H1 (cell line): ENCODE results near the gene MYCBPAP. TPM values are rescaled to one million over a fixed set of nuclear protein-coding genes. Genes with fewer than 3 reads are reported as not detected.

Source experiments
- CTCF ChIA-PET: fragments of 300-600 bp; sonication (Branson Sonifier 250); formaldehyde crosslinking; loops from one replicate; lab custom pipeline; 2021; ENCODE audit not compliant: partially characterized antibody; lab: Charles Lee
- POLR2A ChIA-PET: fragments of 300-600 bp; sonication (Branson Sonifier 250); formaldehyde crosslinking; loops from one replicate; lab custom pipeline; 2021; ENCODE audit warnings: inconsistent platforms; ENCODE audit not compliant: partially characterized antibody; lab: Charles Lee
- DNase-seq, 2 experiments: peaks; one replicate each; pipeline versions ENCODE4 v3.0.0 to v3.0.0-alpha.2; 2010 to 2022; ENCODE audit warnings: low spot score in 2 of 2, low read depth in 1 of 2, mixed read lengths in 1 of 2
- FAIRE-seq: peaks from 2 replicates; lab custom pipeline; 2011; peaks lifted over from hg19 to GRCh38; lab: Jason Lieb, UNC
- H2AFZ ChIP-seq: 2 replicates; pipeline ENCODE4 v1.8.1; 2012; ENCODE audit warnings: low read length, inconsistent platforms
- H2AK5ac ChIP-seq: 2 replicates; pipeline ENCODE4 v1.6.1; 2013; ENCODE audit warnings: low read depth, low read length
- H2BK120ac ChIP-seq: replicated peaks from 2 replicates; pipeline ENCODE3; 2013; ENCODE audit warnings: low read depth, low read length, inconsistent platforms
- H2BK12ac ChIP-seq: 2 replicates; pipeline ENCODE4 v1.6.1; 2013; ENCODE audit warnings: low read depth, low read length
- H2BK15ac ChIP-seq: 2 replicates; pipeline ENCODE4 v1.6.1; 2013; ENCODE audit warnings: low read length
- H2BK20ac ChIP-seq: 2 replicates; pipeline ENCODE4 v1.6.1; 2013; ENCODE audit warnings: low read length
- H2BK5ac ChIP-seq: 2 replicates; pipeline ENCODE4 v1.6.1; 2013; ENCODE audit warnings: low read depth, low read length
- H3K14ac ChIP-seq: 2 replicates; pipeline ENCODE4 v1.6.1; 2013; ENCODE audit warnings: inconsistent platforms; ENCODE audit not compliant: insufficient read length
- H3K18ac ChIP-seq: 2 replicates; pipeline ENCODE4 v1.6.1; 2013; ENCODE audit warnings: low read length; ENCODE audit errors: extremely low read depth
- H3K23ac ChIP-seq: 2 replicates; pipeline ENCODE4 v1.6.1; 2013; ENCODE audit warnings: inconsistent platforms; ENCODE audit not compliant: insufficient read length
- H3K23me2 ChIP-seq: 2 replicates; pipeline ENCODE4 v1.6.1; 2013; ENCODE audit warnings: low read depth, low read length
- H3K27ac ChIP-seq: 2 replicates; pipeline ENCODE4 v1.6.1; 2011; ENCODE audit warnings: low read depth, low read length, inconsistent platforms
- H3K27me3 ChIP-seq, 4 experiments: replicated peaks in 1 of 4; 1 replicate in 1 of 4; 2 replicates in 3 of 4; pipeline versions ENCODE4 v1.6.1 to v1.8.1; 2011 to 2013; ENCODE audit warnings: low read length in 3 of 4, mild to moderate bottlenecking in 3 of 4, inconsistent platforms in 2 of 4, mixed read lengths in 2 of 4, moderate library complexity in 1 of 4; ENCODE audit not compliant: control insufficient read depth in 3 of 4, insufficient read depth in 3 of 4; ENCODE audit errors: extremely low read depth in 1 of 4
- H3K36me3 ChIP-seq, 4 experiments: 2 replicates each; pipeline versions ENCODE4 v1.6.1 to v1.8.1; 2011 to 2013; ENCODE audit warnings: mild to moderate bottlenecking in 4 of 4, low read length in 3 of 4, moderate library complexity in 2 of 4, control low read depth in 1 of 4, inconsistent platforms in 1 of 4; ENCODE audit not compliant: insufficient read depth in 4 of 4, control insufficient read depth in 2 of 4
- H3K4ac ChIP-seq: replicated peaks from 2 replicates; pipeline ENCODE3; 2013; ENCODE audit warnings: low read length, low read depth, mixed read lengths, inconsistent platforms; ENCODE audit not compliant: insufficient read length
- H3K4me1 ChIP-seq, 4 experiments: replicated peaks in 1 of 4; 1 replicate in 1 of 4; 2 replicates in 3 of 4; pipeline versions ENCODE4 v1.6.1 to v1.8.1; 2011 to 2013; ENCODE audit warnings: low read length in 3 of 4, inconsistent platforms in 2 of 4, mixed read lengths in 1 of 4; ENCODE audit not compliant: insufficient read depth in 4 of 4, control insufficient read depth in 3 of 4
- H3K4me2 ChIP-seq, 2 experiments: 2 replicates each; pipeline versions ENCODE4 v1.6.1 to v1.8.1; 2011 to 2013; ENCODE audit warnings: low read depth in 2 of 2, low read length in 2 of 2, control low read depth in 1 of 2, inconsistent platforms in 1 of 2, mild to moderate bottlenecking in 1 of 2; ENCODE audit not compliant: insufficient read depth in 1 of 2
- H3K4me3 ChIP-seq, 4 experiments: fragments of 200-600, 300-600 bp in 1 of 4; sonication (generic), shearing (Covaris generic), sonication (Bioruptor Twin) in 1 of 4; 2 replicates each; pipeline versions ENCODE4 v1.5.1 to v1.8.1; 2011 to 2016; ENCODE audit warnings: low read length in 4 of 4, low read depth in 3 of 4, control low read depth in 2 of 4, inconsistent platforms in 2 of 4, mild to moderate bottlenecking in 2 of 4, mixed read lengths in 1 of 4, moderate library complexity in 1 of 4; ENCODE audit not compliant: insufficient read depth in 2 of 4; ENCODE audit errors: extremely low read depth in 1 of 4
- H3K56ac ChIP-seq: replicated peaks from 2 replicates; pipeline ENCODE3; 2013; ENCODE audit warnings: low read depth, mild to moderate bottlenecking, mixed read lengths, low read length, inconsistent platforms; ENCODE audit not compliant: insufficient read length
- H3K79me1 ChIP-seq: 2 replicates; pipeline ENCODE4 v1.6.1; 2013; ENCODE audit warnings: low read depth, low read length, control low read depth
- H3K79me2 ChIP-seq, 2 experiments: 2 replicates each; pipeline versions ENCODE4 v1.6.1 to v1.8.1; 2012 to 2013; ENCODE audit warnings: low read length in 2 of 2, mild to moderate bottlenecking in 2 of 2, inconsistent platforms in 1 of 2; ENCODE audit not compliant: insufficient read depth in 2 of 2, control insufficient read depth in 1 of 2
- H3K9ac ChIP-seq, 4 experiments: replicated peaks in 1 of 4; 1 replicate in 1 of 4; 2 replicates in 3 of 4; pipeline versions ENCODE4 v1.6.1 to v1.8.1; 2011 to 2013; ENCODE audit warnings: low read depth in 3 of 4, low read length in 3 of 4, control low read depth in 2 of 4, mild to moderate bottlenecking in 2 of 4, moderate library complexity in 2 of 4, inconsistent platforms in 1 of 4; ENCODE audit errors: extremely low read depth in 1 of 4
- H3K9me3 ChIP-seq, 2 experiments: 2 replicates each; pipeline versions ENCODE4 v1.6.1 to v1.8.1; 2012 to 2013; ENCODE audit warnings: mild to moderate bottlenecking in 2 of 2, moderate library complexity in 2 of 2, control low read depth in 1 of 2, inconsistent platforms in 1 of 2, low read depth in 1 of 2, low read length in 1 of 2, mixed read lengths in 1 of 2; ENCODE audit not compliant: insufficient read depth in 2 of 2
- H4K20me1 ChIP-seq, 2 experiments: replicated peaks in 1 of 2; 2 replicates each; pipeline versions ENCODE3 to v1.8.1; 2011 to 2013; ENCODE audit warnings: inconsistent platforms in 2 of 2, low read length in 2 of 2, mild to moderate bottlenecking in 1 of 2; ENCODE audit not compliant: insufficient read depth in 2 of 2, control insufficient read depth in 1 of 2
- H4K5ac ChIP-seq: 2 replicates; pipeline ENCODE4 v1.6.1; 2013; ENCODE audit warnings: low read length, low read depth, mixed read lengths, inconsistent platforms; ENCODE audit not compliant: insufficient read length
- H4K8ac ChIP-seq: 2 replicates; pipeline ENCODE4 v1.8.0; 2013; ENCODE audit warnings: mild to moderate bottlenecking, moderate library complexity, low read length, inconsistent platforms; ENCODE audit not compliant: insufficient read depth; ENCODE audit errors: extremely low read depth
- H4K91ac ChIP-seq: replicated peaks from 2 replicates; pipeline ENCODE3; 2013; ENCODE audit warnings: low read length, mixed read lengths, inconsistent platforms; ENCODE audit not compliant: insufficient read length
- CTCF ChIP-seq, 3 experiments: IDR thresholded peaks; 1 replicate in 2 of 3; 2 replicates in 1 of 3; pipeline versions ENCODE4 v1.5.1 to v1.6.1; 2011; ENCODE audit warnings: low read length in 3 of 3, mild to moderate bottlenecking in 3 of 3, inconsistent platforms in 2 of 3, low read depth in 1 of 3, moderate library complexity in 1 of 3; ENCODE audit not compliant: insufficient read depth in 1 of 3; ENCODE audit errors: control extremely low read depth in 1 of 3
- MAX ChIP-seq: IDR thresholded peaks from 2 replicates; pipeline ENCODE4 v1.6.1; 2012; ENCODE audit warnings: inconsistent platforms
- RAD21 ChIP-seq, 2 experiments: IDR thresholded peaks in 1 of 2; conservative IDR thresholded peaks in 1 of 2; 2 replicates each; pipeline ENCODE4 v1.6.1; 2011; ENCODE audit warnings: low read depth in 2 of 2, low read length in 2 of 2, improper control_type of control experiment in 1 of 2, inconsistent platforms in 1 of 2, mild to moderate bottlenecking in 1 of 2, moderate library complexity in 1 of 2
- WGBS, 2 experiments: shearing (Covaris generic) in 1 of 2; methylation state at CpG; one replicate each; pipeline versions ENCODE4 v1.1.6 to v1.1.7; 2013 to 2015; ENCODE audit warnings: low lambda C conversion rate in 2 of 2, mixed read lengths in 2 of 2, inconsistent platforms in 1 of 2, low coverage in 1 of 2, missing lambda C conversion rate in 1 of 2; ENCODE audit not compliant: insufficient replicate concordance in 2 of 2, insufficient coverage in 1 of 2, insufficient read length in 1 of 2; ENCODE audit errors: extremely low coverage in 1 of 2, missing lambda C conversion rate in 1 of 2; 5-methylcytosine and 5-hydroxymethylcytosine counted together
- polyA plus RNA-seq, 7 experiments: library from polyadenylated mRNA; depleted of rRNA in 3 of 7; stranded (reverse) in 5 of 7; unstranded in 2 of 7; fragments of >200 nt in 5 of 7; fragments of 200-250 nt in 2 of 7; gene quantifications; 1 replicate in 5 of 7; 2 replicates in 1 of 7; 4 replicates in 1 of 7; pipeline versions ENCODE4 v1.2.1 to v1.2.3, GENCODE V29; 2011 to 2013; ENCODE audit warnings: missing spikeins in 2 of 7, mixed read lengths in 2 of 7
- total RNA-seq: library from RNA; stranded (reverse); fragmentation: NEBNext Ultra II Directional; extraction: Animal tissue kit (Norgen Biotek cat#: 25700); gene quantifications from 2 replicates; pipeline ENCODE4 v1.2.1, GENCODE V29; 2021

Gene MYCBPAP
- total and polyA plus RNA-seq, 2 of the 8 experiments (the other 6 are each of a cell fraction or from before 2014, with no cell fraction given), result 0.89 to 3.3 TPM

- no peak for FAIRE-seq
- no peak for DNase-seq
Measured at GRCh38 chr17:50501054-50501453, 7.2 kb upstream of the MYCBPAP start.

More at GRCh38 chr17:50501054-50501453, 7.2 kb upstream of the MYCBPAP start:
- Histone ChIP-seq H3K79me2 (no peaks in the 10 kb centered on the region), H4K8ac (no peak overlapping the region), H4K91ac (no peak overlapping the region), H3K4me3 (no peak overlapping the region), H3K23me2 (no peaks in the 10 kb centered on the region), H3K79me1 (no peaks in the 10 kb centered on the region), H3K56ac (no peak overlapping the region), H3K14ac (no peak overlapping the region), H2BK12ac (no peak overlapping the region), H3K4me1 (peaks cover 5 to 9% (median 6%) of the 10 kb centered on the region in 4 experiments; a peak in 6 of 7 replicates), H3K9me3 (no peaks in the 10 kb centered on the region), H3K36me3 (no peaks in the 10 kb centered on the region), H2BK5ac (no peak overlapping the region), H2BK20ac (no peak overlapping the region), H3K9ac (no peak overlapping the region), H2BK15ac (no peak overlapping the region), H4K5ac (no peak overlapping the region), H3K4ac (no peak overlapping the region), H3K27me3 (no peaks in the 10 kb centered on the region), H2BK120ac (no peak overlapping the region), H3K4me2 (no peak overlapping the region), H3K18ac (no peak overlapping the region), H2AFZ (no peak overlapping the region), H2AK5ac (no peak overlapping the region), H4K20me1 (no peaks in the 10 kb centered on the region), H3K27ac (no peak overlapping the region), H3K23ac (no peak overlapping the region)
- TF ChIP-seq MAX (no peak), RAD21 (IDR thresholded peaks at IDR 0.05 in 1 of 2, conservative IDR thresholded peaks at IDR 0.05 in 1 of 2; ENCODE audit: low read depth in 2 of 2, low read length in 2 of 2) (0 out of 4 replicates have a peak, but pooled peaks of 1 of the 2 experiments have one; percentile 13), CTCF (IDR thresholded peaks at IDR 0.05; ENCODE audit: control extremely low read depth in 1 of 3, insufficient read depth in 1 of 3, low read depth in 1 of 3, low read length in 3 of 3) (peak in 2 of 3 experiments; percentile 11 to 43; a peak in 2 of 4 replicates)
- CTCF ChIA-PET, result interaction anchor here (0.6 to 8.3 kb wide), 25 partner anchors 9 to 341 kb away, joined by 3 to 116 read pairs (median 6); partner anchors contain the start of genes CHAD, EPN3 and LRRC59
- POLR2A ChIA-PET, result no interaction called here
- WGBS, 2 experiments, result 63% methylated on average over 5 of the region's 5 CpGs; no CpG with 5 or more reads in 1 of the 2 experiments
